BE2C (cell line): Measurements from ENCODE around the gene ERN2.
"Not testable (repeated sequence)": the region's sequence is repeated elsewhere in the genome, so short reads cannot be mapped to it uniquely, and the experiment has no call there.

Source experiments
- DNase-seq: peaks from one replicate; pipeline ENCODE4 v3.0.0-alpha.2; 2020
- H3K27me3 ChIP-seq: fragments of 250-450 bp; sonication (Bioruptor Pico); 2 replicates; pipeline ENCODE4 v1.5.1; 2020; ENCODE audit warnings: mild to moderate bottlenecking
- H3K36me3 ChIP-seq: fragments of 250-450 bp; sonication (Bioruptor Pico); 2 replicates; pipeline ENCODE4 v1.5.1; 2020; ENCODE audit warnings: mild to moderate bottlenecking
- H3K4me1 ChIP-seq: fragments of 250-450 bp; sonication (Bioruptor Pico); 2 replicates; pipeline ENCODE4 v1.5.1; 2020
- H3K4me3 ChIP-seq: 2 replicates; pipeline ENCODE4 v1.5.1; 2011; ENCODE audit warnings: low read depth, low read length
- H3K9me3 ChIP-seq: fragments of 250-450 bp; sonication (Bioruptor Pico); 2 replicates; pipeline ENCODE4 v1.5.1; 2020
- TF ChIP-seq, protein P1 (sequence below): IDR thresholded peaks from 2 replicates; pipeline ENCODE4 v1.5.1; 2012; ENCODE audit warnings: mild to moderate bottlenecking, low read depth, low read length

The ERN2 gene

DNA sequence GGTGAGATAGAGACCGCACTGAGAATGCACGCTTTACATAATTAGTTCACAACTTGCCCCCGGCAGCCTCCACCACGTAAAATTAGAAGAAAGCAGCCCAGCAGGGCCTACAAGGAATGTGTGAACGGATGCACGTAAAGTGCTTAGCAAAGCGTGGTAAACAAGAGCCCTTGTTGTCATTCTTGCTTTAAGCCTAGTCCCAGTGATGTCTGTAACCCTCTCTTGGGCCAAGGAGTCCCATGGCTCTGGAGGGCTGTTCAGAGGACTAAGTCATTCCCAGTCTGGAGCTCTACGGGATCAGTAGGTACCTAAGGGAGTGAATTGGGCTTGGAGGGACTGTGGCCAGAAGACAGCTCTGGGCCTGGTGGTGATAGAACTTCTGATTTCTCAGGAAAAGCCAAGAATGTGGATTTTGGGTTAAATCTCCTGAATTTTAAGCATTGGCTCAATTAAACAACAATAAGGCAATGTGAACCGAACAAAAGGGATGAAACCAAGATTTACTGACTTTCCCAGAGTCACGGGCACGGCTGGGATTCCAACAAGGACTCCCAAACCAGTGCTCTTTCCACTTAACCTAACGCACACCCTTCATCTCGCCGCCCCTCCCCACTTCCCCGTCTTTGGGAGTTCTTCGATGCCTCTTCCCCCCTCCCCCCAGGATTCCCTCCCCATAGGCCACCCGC lies 41.0 kb upstream of the ERN2 start:
- Histone ChIP-seq H3K4me1 (no peaks in the 10 kb centered on the region), H3K36me3 (no peaks in the 10 kb centered on the region), H3K4me3 (no peak overlapping the region), H3K27me3 (peaks cover 7% of the 10 kb centered on the region; the same call in 1 of the 2 replicates), H3K9me3 (no peaks in the 10 kb centered on the region)
- TF ChIP-seq, protein P1, sequence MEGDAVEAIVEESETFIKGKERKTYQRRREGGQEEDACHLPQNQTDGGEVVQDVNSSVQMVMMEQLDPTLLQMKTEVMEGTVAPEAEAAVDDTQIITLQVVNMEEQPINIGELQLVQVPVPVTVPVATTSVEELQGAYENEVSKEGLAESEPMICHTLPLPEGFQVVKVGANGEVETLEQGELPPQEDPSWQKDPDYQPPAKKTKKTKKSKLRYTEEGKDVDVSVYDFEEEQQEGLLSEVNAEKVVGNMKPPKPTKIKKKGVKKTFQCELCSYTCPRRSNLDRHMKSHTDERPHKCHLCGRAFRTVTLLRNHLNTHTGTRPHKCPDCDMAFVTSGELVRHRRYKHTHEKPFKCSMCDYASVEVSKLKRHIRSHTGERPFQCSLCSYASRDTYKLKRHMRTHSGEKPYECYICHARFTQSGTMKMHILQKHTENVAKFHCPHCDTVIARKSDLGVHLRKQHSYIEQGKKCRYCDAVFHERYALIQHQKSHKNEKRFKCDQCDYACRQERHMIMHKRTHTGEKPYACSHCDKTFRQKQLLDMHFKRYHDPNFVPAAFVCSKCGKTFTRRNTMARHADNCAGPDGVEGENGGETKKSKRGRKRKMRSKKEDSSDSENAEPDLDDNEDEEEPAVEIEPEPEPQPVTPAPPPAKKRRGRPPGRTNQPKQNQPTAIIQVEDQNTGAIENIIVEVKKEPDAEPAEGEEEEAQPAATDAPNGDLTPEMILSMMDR = no peak
- DNase-seq = no peak

DNA sequence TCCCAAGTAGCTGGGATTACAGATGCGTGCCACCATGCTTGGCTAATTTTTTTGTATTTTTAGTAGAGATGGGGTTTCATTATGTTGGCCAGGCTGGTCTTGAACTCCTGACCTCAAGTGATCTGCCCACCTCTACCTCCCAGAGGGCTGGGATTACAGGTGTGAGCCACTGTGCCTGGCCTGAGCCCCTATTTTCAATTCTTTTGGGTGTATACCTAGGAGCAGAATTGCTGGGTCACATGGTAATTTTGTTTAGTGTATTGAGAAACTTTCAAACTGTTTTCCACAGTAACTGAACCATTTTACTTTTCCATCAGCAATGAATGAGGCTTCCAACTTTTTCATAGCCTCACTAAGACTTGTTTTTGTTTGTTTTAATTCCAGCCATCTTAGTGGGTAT lies 38.0 kb upstream of the ERN2 start:
- H3K27me3 ChIP-seq, H3K9me3 ChIP-seq, H3K4me3 ChIP-seq, DNase-seq, H3K4me1 ChIP-seq, H3K36me3 ChIP-seq: not testable (repeated sequence)

DNA sequence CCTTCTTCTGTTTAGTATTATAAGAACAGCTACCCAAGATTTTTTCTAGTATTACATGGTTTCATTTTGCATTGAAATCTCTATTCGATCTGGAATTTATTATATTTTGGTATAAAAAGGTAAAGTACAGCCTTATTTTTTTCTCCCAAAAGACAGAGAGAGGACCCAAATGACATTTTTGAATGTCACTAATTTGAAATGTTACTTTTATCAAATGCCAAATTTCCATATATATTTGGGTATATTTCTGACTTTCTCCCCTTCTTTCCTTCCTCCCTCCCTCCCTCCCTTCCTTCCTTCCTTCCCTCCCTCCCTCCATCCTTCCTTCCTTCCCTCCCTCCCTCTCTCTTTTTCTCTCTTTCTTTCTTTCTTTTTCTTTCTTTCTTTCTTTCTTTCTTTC lies 35.6 kb upstream of the ERN2 start:
- TF ChIP-seq, protein P1 = no peak
- Histone ChIP-seq H3K27me3 (no peaks in the 10 kb centered on the region), H3K4me3 (no peak overlapping the region), H3K9me3 (no peaks in the 10 kb centered on the region), H3K4me1 (no peaks in the 10 kb centered on the region), H3K36me3 (no peaks in the 10 kb centered on the region)
- no peak for DNase-seq

DNA sequence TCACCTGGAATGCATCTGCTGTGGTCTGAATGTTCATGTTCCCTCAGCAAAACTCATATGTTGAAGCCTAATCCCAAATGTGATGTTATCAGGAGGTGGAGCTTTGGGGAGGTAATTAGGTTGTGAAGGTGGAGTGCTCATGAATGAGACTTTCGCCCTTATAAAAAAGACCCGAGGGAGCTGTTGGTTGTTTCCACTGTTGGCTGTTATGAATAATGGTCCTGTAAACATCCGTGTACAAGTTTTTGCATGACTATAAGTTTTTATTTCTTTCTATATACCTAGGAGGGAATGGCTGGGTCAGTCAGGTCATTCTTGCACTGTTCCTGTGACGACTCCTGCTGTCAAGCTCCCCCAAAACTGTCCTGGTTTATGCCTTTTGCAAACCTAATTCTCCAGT lies 32.2 kb upstream of the ERN2 start:
- no peaks in the 10 kb centered on the region for H3K36me3 ChIP-seq
- H3K4me1 ChIP-seq = no peaks in the 10 kb centered on the region
- H3K4me3 ChIP-seq = no peak overlapping the region
- H3K27me3 ChIP-seq = 0 out of 2 replicates have a peak, but pooled peaks cover 3% of the 10 kb centered on the region
- no peak for DNase-seq
- TF ChIP-seq, protein P1 = no peak
- H3K9me3 ChIP-seq = no peaks in the 10 kb centered on the region

DNA sequence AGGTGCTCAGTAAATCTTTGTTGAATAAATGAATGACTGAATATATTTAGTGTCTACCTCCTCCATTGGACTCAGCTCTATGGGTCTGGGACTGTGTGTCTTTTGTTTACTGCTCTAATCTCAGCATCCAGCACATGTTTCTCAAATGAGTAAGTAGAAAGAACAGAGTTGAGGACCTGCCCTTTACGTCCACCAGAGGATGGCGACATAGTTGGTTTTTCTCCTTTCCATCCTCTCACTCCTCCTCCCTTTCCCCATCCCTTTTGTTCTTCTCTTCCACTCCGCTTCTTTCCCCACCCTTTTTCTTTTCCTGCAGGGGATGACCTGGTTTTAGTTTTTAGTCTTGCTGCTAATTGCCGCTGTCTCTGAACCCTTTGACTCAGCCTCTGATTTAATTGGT lies 29.7 kb upstream of the ERN2 start:
- Histone ChIP-seq H3K27me3 (peaks cover 14% of the 10 kb centered on the region; the same call in 1 of the 2 replicates), H3K4me1 (no peaks in the 10 kb centered on the region), H3K4me3 (no peak overlapping the region), H3K9me3 (no peaks in the 10 kb centered on the region), H3K36me3 (no peaks in the 10 kb centered on the region)
- DNase-seq = no peak
- TF ChIP-seq, protein P1 = no peak

DNA sequence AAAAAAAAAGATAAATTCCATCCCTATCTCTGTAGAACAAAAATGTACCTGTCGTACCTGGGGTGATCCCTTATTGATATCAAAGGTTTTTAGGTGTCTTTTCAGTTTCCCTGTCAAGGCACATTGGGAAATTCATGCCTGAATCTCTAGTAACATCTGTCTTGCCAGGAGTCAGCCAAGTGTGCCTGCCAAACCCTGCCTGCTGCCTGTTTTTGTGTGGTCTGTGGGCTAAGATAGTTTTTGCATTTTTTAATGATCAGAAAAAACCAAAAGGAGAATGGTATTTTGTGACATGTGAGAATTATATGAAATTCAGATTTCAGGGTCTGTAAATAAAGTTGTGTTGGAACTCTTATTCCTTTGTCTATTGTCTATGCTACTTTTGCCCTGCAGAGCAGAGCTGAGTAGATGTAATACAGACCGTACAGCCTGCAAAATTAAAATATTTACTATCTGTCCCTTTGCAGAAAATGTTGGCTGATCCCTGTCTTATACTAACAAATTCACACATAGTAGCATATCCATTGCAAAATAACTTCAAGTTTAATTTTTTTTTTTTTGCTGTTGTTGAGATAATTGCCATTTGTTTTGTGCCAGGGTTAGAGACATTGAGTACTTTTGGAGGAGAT lies 28.8 kb upstream of the ERN2 start:
- Histone ChIP-seq H3K4me1 (no peaks in the 10 kb centered on the region), H3K9me3 (no peaks in the 10 kb centered on the region), H3K27me3 (peaks cover 14% of the 10 kb centered on the region; the same call in 1 of the 2 replicates), H3K4me3 (no peak overlapping the region), H3K36me3 (no peaks in the 10 kb centered on the region)
- TF ChIP-seq, protein P1 = no peak
- no peak for DNase-seq
